Activated CD8-positive, alpha-beta memory T cell treated with anti-CD3 and anti-CD28 coated beads, Interleukin-2, amount 50 U/mL, for 4 hours (primary cell): Measurements from ENCODE around the gene EML6.
"Not testable (repeated sequence)": the region's sequence is repeated elsewhere in the genome, so short reads cannot be mapped to it uniquely, and the experiment has no call there.

Experiments used
- DNase-seq: peaks from one replicate; pipeline ENCODE4 v3.0.0-alpha.2; 2020

The EML6 gene

GRCh38 chr2:54723131-54723995 lies at the start of gene EML6:
Gene EML6, plus strand, starts transcription at chr2:54723662. Its CDS starts 1,400 bp downstream, at chr2:54725062.
- peak; percentile 98 for DNase-seq

DNA sequence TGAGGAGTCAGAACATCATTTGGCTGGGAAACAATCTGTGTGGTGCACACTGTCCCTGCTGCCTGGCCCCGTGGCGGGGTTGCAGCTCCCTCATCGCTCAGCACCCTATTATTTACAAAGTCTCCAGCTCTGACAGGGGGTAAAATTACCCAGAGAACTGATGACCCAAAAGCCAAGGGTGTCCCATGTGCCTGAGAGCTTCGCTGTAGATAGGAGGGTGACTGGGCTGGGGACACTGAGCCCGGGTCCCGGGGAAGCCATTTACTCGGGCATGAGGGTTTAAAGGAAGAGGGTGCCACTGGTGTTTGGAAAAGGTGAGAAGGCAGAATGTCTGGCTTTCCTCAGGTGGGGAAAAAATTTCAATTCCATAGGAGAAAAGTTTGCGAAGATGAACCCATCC lies 48.2 kb upstream of the EML6 start:
- DNase-seq = no peak

GRCh38 chr2:54675738-54676137 lies 47.7 kb upstream of the EML6 start:
- no peak for DNase-seq

DNA sequence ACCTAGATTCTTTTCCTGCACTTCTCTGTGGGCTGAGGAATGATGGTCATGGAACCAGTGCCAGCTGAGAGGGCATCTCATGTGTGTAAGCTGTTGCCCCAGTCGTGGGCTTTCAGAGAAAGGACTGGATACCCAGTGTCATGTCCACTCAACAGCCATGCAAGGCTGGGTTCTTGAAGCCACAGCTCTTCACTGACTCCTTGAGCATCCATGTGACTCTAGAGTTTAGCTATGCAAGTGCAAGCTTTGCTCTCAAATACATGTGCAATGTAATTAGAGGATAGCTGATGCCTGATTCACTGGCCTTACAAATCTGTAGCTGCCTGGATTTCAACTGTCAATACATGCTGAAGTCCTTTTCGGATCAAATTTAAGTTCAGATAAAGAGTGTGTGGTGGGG lies 46.8 kb upstream of the EML6 start:
- no peak for DNase-seq

DNA sequence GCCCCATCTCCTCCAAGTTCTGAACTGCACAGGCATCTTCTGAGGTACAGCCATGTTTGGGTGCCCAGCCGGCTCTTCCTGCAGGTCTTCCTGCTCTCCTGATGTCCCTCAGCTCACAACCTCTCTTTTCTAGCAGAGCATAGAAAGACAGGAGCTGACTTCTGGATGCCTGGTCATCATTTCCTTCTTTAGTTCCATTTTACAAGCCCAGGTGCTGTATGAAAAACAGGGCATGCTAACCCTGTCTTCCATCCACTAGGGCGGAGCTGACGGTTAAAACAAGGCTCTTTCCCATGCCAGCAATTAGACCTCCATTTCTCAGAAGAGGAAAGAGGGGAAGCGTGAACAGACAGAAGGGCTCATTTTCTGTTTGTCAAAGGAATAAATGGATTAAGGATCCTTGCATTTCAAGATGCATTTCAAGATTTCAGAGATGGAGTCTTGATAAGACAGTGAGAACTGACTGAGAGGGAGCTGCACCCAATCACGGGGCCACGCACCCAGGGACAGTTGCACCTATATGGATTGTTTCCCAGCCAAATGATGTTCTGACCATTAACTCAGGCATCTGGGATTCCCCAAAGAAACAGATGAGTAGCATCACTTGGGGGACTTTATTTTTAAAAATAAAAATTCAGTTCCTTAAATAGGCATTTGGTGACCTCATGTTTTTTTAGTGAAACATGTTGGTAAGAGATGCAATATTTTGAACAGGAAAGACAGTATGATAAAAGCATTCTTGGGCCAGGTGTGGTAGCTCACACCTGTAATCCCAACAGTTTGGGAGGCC lies 45.8 kb upstream of the EML6 start:
- no peak for DNase-seq

DNA sequence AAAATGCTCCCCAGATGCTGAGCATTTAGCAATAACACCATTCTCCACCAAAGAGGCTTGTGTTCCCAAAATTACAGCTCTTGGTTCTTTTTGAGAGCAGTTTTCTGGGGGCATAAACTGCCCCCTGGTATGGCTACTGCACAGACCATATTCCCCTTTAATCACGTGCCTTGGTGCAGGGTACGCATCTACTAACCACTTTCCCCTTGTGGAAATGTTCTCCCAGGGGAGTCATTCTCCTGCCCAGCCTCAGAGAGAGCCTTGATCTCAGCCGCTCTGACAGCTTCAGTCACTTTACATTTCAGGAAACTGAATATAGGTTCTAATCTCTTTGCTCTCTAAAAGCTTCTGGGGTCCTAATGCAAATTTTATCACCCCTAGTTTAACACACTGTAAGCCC lies 44.7 kb upstream of the EML6 start:
- DNase-seq = no peak

- DNase-seq = no peak
Measured at GRCh38 chr2:54680397-54681041, 42.9 kb upstream of the EML6 start.

GRCh38 chr2:54681416-54681815 lies 42.0 kb upstream of the EML6 start:
- DNase-seq = no peak

DNA sequence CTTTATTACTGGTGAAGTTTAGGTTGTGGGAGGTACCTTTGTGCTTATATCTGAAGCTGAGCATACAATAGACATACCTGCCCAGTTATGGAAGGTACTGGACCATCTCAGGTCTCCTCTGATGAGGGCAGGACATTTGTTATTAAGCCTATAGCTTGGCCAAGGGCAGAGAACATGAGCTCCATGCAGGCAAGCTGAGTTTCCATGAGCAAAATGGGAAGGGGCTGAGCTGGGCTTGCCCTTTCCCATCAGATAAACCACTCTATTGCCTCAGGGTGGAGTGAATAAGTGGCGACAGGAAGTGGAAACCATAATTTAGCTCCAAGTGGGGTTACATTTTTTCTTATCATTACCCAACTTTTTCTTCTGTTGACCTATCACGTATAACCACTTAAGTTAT lies 39.9 kb upstream of the EML6 start:
- no peak for DNase-seq

GRCh38 chr2:54685263-54685775 lies 38.1 kb upstream of the EML6 start:
- no peak for DNase-seq

- DNase-seq = no peak
Measured at GRCh38 chr2:54687595-54688152, 35.8 kb upstream of the EML6 start.

DNA sequence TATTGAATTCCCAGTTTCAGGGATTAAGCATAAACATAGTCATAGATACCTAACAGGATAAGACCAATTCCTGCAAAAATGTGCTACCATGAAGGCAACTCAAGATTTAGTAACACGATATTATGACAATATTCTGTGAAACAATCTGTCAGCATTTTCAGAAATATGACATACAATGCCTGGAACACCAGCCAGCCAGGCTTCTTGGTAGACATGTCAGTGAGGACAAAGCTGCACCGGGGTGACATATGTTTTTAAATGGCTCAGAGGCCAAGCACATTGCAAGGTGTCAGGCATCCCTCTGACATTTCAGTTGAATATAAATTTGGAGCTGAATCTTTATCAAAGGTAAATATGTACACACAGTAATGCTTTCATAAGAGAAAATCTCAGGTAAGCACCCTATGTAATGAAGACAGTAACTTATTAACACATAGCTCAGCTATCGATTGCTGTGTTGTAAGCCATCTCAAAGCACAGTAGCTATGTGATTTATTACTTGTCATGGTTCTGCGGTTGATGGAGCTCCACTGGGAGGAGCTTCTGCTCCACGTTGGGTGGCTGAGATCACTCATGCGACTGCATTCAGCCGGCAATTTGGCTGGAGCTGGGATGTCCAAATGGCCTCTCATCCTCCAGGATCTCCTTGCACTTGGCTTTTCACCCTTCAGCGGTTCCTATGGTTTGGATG lies 31.9 kb upstream of the EML6 start:
- no peak for DNase-seq

- DNase-seq = no peak
Measured at GRCh38 chr2:54692556-54692955, 30.9 kb upstream of the EML6 start.

- no peak for DNase-seq
Measured at GRCh38 chr2:54695378-54695777, 28.1 kb upstream of the EML6 start.

GRCh38 chr2:54697934-54698333 lies 25.5 kb upstream of the EML6 start:
- DNase-seq = no peak

GRCh38 chr2:54698926-54699325 lies 24.5 kb upstream of the EML6 start:
- DNase-seq = not testable (repeated sequence)

GRCh38 chr2:54699665-54700064 lies 23.8 kb upstream of the EML6 start:
- no peak for DNase-seq

GRCh38 chr2:54701029-54701428 lies 22.4 kb upstream of the EML6 start:
- no peak for DNase-seq

GRCh38 chr2:54704238-54704637 lies 19.2 kb upstream of the EML6 start:
- DNase-seq = no peak

DNA sequence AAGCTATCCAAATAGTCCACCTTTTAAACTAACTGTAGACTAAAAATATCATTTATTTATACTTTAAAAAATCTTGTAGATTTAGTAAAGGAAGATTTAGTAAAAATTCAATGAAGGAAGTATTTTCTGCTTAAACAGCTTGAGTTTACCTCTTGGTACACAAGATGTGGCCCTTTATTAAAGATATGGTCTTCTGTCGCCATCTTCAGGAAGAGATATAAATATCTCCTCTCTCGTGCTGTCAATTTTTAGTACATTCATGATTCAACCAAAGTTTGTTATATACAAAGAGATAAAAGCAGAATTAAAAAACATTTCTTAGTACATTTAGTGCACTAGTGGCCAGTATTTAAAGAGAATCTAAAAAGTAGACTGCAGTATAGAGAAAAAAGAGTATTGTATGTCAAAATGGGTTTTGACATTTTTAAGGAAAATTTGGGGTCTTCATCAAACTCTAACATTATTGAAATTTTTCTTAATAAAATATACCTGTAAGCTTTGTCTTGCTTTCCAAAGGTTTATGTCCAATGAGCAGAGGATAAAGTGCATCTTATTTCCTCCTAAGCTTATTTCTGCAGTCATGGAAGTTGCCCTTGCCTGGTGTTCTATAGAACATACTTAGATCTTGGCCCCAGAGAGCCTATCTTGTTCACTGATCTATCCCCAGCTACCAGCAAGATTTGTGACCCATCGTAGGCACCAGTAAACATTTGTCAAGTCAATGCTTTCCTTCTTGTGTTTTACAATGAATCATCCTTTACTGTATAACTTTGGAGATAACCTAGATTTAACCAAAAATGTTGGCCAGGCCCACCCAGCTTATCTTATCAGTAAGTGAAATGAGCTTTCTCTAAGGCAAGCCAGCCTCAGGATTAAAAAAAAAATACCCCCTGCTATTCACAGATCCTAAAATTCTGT lies 18.5 kb upstream of the EML6 start:
- DNase-seq = no peak

DNA sequence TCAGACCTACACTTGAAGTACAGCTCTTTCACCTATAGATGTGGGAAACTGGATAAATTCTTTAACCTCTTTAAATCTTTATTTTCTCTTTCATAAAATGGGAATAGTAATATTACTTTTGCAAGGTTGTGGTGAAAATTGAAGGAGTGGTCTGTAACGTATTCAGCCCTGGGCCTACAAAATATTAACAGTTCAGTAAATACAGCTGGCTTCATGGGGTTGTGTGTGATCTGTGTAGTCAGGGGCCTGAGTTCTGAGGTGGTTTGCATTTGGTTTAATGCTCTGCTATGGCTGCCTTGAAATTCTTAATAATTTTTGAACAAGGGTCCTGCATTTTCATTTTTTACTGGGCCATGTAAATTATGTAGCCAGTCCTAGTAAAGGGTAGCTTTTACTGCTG lies 16.8 kb upstream of the EML6 start:
- no peak for DNase-seq
